ENCODE data around the gene KCNMA1.

KCNMA1 gene

DNA sequence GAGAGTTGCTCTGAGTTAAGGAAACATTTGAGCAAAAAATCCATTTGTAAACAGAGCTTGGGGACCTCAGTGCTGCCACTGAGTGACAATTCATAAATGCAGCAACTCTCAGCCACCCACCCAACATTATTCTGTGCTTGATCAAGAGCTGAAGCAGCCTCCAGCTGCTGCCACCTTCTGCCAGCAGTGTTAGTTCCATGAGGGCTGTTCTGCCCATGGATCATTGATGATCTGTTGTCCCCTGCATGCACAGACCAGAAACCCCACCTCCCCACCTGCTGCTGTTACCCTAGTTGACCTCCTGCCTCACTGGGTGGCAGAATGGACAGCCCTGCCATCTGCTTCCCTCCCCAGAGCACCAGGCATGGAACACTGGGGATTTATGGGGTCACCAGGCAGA lies 305.4 kb downstream of the KCNMA1 start:
- DNase-seq (ENCODE audit: low read depth) = no peak

DNA sequence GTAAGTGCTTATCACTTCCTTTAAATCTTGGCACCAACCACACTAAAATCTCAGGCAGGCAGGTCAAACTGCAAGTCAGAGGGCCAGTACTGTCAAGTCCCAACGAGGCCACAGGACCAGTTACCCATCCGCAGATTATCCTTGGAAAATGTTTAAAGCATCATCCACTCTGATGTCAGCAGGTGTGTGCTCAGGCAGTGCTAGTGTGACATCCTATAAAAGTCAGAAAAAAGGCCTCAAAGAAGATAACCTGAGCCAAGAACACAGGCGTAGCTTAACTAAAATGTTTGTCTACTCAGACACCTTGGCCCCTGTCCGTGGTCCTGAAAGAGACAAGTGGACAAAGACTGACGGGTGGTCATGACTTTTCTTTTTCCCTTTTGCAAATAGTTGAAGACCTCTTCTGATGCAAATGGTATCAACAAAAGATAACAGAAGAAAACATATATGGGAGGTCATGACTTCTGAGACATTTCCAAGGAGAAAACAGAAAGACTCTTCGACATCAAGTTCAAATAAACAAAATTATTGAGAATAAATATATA lies 309.3 kb downstream of the KCNMA1 start:
- DNase-seq (ENCODE audit: low read depth) = peak; percentile 2

DNA sequence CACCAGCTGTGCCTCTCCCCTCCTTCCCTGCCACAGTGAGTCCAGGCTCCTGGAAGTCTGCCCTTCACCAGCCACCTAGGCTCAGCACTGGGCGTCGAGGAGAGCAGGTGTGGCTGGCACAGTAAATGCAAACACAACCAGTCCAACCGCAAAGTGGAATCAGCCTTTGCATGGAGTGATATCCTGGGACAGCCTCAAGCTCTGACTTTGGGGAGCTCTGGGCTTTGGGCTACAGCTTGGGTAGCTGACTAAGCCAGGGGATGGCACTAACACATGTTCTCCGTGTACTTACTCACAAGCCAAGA lies 312.4 kb downstream of the KCNMA1 start:
- DNase-seq (ENCODE audit: low read depth) = no peak

DNA sequence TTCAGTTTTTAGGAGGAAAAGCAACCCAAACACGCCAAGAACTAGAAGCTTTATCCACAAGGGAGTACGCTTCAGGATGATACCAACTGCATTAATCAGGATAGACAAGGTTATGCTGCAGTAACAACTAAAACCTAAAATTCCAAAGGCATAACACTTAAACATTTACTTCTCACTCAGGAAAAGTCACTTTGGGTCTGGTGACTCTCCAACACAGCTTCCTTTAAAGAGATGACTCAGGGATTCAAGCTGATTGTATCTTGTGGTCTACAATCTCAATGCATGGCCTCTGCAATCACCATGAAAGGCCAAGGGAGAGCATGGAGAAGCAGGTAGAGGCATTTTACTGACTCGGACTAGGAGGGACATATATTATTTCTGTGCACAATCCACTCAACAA lies 315.8 kb downstream of the KCNMA1 start:
- no peak for DNase-seq (ENCODE audit: low read depth)

DNA sequence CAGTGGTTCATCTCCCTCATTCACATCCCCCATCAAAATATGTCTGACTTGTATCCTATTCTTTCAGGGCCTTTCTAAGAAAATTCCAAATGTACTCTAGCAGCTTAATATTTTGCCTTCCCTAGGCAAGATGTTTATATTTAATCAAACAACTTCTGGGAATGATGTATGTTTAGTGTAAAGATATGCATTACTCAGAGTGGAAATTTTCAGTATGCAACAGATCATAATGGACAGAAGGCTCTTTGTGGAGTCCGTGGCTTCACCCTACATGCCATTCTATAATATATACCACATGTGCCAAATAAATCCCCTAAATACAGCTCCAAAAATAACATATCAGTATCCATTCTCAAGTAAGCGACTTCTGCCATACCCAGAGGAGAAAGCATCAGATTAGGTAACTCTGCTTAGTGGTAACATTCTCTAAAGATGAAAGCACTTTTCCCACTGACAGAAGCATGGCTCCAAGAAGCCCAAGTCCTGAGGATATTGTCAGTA lies 316.6 kb downstream of the KCNMA1 start:
- no peak for DNase-seq (ENCODE audit: low read depth)

DNA sequence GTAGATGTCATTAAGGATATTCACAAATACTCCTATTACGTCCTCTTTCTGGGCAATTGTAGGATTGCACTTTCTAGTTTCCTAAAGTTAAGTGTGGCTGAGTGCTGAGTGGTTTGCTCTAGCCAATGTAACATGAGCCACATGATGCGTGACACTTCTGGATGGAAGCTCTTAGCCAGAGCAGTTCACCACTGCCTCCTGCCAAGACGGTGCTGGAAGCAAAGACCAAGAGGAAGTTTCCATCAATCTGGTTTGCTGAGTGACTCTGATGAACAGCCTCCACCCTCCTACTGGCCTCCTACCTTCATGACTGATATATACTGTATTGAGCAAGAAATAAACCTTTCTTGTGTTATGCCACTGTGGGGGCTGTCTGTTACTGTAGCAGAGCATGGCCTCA lies 318.1 kb downstream of the KCNMA1 start:
- DNase-seq (ENCODE audit: low read depth) = no peak

DNA sequence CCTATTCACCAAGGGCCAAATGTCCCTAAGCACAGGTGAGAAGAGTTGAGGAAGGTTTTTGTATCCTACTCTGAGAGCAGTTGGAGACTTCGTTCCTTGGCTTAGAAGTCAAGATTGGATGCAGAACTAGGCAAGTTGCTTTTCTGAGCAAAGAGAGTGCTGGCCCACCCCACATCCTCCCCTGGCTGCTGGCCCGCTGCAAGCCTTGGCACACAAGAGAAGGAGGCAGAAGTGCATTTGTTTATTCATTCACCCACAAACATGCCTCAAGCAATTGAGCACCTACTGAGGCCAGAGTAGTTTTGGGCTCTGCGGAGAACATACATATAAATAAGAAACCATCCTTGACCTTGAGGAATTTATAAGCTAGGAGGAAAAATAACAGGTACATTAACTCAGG lies 318.9 kb downstream of the KCNMA1 start:
- DNase-seq (ENCODE audit: low read depth) = no peak

DNA sequence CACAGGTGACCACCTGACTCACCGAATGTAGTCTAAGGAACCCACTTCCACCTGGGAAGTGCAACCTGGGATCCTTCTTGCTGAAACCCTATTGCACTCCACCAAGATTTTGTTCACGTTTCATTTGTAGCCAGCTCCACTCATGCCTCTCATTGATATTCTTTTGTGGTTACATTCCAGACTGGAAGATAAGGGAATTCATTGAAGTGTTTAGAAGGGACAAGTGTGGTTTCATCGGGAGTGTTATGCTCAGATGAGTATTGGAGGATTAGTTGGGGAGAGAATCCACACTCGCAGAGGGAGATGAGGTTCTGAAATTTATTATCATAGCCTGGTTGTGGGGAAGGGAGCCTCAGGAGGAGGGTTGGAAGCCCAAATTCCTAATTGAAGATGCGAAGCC lies 320.4 kb downstream of the KCNMA1 start:
- no peak for DNase-seq (ENCODE audit: low read depth)

DNA sequence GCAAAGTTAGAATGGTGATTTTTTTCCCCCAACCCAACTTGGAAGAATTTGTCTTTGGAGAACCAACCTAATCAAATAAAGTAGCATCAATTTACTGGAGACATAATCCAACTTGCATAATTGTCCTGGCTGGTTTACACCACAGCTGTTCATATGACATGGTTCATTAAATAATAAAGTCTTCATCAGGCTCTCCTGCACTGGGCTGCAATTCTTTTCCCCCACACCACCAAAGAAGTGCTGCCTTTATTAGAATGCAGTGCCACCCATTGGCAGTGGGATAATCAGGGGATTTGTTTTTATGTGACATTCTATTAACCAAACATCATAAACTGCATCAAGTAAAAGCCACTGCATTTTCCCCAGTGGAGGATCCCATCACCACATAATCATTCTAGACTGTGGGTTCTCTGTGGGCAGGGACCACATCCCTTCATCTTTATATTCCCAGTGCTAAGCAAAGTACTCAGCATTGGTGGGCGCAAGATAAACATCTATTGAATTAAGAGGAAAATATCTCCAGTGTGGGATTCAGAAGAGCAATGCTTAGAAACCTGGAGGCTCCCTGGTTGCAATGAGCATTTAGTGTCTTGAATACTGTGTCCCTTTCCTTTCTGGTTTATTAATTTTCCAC lies 322.0 kb downstream of the KCNMA1 start:
- no peak for DNase-seq (ENCODE audit: low read depth)

DNA sequence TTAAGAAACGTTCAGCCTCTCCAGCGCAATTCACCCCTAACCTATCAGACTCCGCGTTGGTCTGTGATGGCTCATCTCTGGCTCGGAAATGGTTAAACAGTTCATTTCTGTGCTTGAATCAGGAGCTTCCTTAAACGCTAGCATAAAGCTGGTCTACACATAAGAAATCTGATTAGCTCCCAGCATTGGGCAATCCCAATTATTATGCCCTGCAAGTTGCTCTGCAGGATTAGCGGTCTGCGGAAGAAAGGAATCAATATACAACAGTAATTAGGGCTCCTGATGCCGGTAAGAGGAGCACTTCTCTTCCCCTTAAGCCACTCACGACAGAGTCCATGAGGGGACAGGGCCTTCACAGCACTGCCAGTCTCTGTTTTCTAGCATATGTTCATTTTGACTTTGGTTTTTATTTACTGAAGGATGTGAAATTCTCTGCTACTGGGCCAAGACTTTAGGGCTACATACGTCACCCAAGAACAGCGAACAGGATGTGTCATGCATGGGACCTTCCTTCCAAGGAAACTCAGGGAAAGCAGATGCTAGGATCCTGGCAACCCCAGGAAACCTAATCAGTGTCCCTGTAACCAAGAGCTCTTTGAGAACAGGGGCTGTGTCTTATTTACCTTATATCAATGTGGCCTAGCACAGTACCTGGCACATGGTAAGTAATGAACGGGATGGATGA lies 324.4 kb downstream of the KCNMA1 start:
- DNase-seq (ENCODE audit: low read depth) = no peak

DNA sequence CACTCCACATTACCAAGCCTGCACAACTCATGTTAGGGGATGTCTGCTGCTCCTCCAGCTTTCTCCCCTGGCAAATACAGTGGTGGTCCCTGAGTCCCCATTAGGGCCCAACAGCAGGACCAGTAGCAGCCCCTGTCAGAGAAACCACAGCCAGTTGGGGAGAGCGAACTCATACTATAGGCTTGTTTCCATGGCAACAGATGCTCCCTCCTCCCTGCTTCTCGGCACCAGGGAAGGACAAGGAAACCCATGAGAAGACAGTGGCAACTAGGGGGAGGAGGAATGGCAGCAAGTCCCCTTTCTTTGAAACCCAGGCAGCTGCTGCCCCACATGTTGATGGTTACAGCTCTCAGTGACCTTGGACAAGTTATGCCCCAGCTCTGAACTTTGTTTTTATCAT lies 326.4 kb downstream of the KCNMA1 start:
- DNase-seq (ENCODE audit: low read depth) = no peak

DNA sequence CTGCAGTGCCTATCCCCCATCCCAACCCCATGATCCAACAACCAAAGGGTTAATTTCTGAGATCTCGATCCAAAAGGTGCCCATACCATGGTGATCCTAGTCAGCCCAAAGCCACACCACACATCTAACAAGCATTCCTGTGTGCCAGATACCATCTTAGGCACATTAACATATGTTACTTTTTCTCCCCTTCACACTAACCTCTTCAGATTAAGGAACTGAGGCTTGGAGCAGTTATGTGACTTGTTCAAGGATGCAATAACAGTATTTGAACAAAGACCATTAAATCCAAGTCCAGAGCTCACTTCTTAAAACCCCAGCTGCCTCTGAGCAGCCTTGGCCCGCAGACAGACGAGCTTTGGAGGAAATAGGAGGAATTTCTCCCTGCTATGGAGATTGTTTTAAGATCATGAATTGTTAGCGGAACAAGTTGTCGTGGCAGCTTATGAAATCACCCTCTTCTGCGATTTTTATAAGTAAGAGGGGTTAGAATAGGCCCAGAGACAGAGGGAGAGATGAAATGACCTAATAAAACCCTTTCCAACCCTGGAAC lies 327.2 kb downstream of the KCNMA1 start:
- DNase-seq (ENCODE audit: low read depth) = no peak

DNA sequence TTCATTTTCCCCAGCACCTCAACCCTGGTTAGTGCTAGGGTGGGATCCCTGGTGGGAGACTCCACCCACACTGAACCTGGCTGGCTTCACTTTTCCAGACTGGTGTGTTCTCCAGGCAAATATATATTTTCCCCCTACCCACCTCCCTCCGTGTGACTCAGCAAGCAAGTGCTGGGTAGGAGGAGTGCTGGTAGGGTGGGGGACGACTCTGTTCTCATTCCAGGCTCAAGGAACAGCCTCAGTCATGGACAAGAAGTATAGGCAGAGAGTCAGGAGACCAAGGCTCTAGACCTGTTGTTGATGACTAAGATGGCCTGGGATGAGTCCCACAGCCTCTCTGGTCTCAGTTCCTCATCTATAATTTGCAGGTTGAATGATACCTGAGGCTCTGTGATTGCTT lies 328.1 kb downstream of the KCNMA1 start:
- DNase-seq (ENCODE audit: low read depth) = no peak

DNA sequence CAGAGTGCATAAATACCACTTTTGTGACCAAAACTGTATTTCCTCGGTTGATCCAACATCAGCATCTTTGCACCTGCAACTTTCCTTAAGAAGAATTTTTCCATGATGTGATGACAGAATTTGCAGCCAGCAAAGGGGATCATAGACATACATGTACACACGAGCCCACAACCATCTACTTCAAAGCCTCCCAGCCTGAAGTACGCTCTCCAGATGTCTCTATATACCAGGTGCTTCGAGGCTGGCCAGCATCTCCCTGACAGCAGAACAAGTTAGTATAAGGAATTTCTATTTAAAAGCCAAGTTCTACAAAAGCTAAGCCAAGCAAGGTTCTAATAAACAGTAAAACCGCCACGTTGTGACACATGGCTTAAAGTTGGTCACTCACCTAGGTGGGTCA lies 328.5 kb downstream of the KCNMA1 start:
- DNase-seq (ENCODE audit: low read depth) = no peak

DNA sequence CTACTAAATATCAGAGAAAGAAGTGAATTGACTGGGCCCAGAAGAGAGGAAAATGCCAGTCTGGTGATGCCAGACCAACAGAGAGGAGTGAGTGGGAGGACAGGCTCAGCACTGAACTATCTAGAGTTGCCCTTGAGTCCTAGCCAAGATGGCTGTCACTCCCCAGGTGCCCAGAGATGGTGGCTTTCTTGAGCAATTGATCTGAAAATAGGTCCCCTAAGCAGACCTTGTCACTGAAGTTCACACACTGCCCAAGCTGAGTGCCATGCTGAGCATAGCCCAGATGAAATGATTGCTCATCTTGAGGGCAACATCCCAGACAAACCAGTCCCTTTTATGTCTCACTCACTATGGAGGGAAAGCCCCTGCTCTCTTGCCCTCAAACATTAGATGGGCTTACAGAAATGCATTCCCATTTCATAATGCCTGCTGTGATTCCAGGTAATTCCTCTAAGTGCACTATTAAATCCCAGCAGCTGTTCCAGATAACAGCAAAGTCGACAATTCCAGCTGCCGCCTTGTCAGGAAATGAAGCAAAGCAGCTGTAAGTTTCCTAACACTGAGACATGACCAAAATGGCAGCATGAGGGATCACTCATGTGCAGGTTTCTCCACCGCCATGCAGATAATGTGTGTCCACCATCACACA lies 329.4 kb downstream of the KCNMA1 start:
- no peak for DNase-seq (ENCODE audit: low read depth)

DNA sequence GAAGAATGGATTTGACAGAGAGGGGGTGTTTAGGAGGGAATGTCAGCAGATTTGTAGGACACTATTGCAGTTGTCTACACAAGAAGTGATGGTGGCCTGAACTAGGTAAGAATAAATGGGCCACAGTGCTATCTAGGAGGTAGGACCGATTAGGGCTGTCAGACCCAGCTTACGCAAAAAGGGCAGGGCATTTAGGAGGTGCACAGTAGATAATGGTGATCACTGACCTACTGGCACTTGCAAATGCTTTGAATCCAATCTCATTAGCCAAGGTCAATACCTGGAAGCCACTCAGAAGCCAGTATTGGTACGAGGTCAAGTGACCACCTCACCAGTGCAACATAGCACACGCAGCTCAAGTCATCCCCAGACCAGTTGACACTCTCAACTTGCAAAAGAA lies 330.9 kb downstream of the KCNMA1 start:
- DNase-seq (ENCODE audit: low read depth) = no peak

DNA sequence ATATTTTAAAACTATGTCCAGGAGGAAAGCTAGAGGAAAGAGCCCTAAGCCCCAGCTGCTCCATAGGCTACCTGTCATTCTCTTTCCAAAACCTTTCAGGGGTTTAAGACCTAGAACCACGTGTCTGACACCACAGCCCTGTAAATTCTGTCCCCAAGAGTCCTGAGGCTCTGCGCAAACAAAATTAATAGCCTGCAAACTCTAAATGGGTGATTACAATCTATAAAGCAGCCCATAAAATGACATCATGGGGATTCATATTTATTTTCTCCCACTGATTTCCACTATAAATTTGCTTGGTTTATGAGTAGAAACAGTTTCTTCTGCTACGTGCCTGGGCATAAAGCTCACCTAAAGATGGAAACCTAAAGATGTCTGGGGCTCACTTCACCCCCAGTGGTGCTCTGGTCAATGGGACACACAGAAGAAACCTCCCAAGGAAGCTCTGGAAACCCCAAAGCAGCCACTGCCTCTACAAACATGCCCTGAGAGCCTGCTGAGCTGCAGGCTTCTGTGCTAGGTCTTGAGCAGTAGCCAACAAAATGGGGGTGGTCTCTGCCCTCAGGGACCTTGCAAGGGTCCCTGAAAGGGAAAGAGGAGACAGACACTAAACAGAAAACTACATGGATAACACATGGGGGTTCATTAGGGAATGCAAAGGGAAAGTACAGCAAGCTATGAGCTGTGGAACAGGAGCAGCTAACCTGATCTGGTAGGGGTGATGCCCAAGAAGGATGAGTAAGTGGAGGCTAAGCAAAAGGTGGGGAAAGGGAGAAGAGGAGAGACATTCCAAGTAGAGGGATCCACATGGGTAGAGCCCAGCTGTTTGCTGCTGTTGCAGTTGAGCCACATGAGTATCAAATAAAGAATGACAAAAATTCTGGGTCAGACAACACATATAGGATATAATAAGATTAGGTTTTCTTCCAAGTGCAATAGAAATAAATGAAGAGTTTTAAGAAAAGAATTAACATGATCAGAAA lies 331.7 kb downstream of the KCNMA1 start:
- DNase-seq (ENCODE audit: low read depth) = no peak

DNA sequence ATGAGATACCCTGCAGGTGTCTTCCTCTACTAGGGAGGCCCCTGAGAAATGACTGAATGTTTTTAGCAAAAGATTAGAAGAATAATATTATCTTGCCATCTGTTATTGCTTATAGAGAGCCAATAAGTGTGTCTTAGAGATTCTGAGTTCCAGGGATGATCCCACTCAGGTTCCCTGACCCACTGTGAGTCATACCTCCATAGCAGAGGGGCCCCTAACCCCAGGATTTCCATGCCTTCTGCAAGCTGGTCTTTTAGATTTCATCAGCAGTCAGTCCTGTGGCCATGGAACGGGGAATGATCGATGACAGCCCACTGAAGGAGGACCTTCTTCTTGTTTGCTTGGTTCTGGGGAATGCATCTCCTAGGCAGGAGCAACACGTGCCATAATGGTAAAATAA lies 333.4 kb downstream of the KCNMA1 start:
- no peak for DNase-seq (ENCODE audit: low read depth)

DNA sequence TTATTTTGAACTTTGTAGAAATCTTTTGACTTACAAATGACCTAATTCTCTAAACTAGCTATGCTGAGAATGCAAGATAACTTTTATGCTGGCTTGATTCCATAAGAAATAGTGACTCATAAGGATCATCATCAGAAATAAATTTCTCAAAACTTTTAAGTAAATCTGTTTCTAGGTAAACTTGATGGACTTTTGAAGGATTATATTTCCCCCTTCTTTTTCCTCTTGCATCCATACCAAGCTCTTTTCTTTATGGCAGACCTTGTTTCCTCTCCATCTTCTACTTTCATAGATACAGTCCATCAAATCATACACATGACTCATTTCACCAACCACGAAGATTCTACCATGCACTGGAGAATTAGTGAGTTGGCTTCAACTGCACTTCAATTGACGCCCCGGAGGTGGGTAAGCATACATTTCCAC lies 336.3 kb downstream of the KCNMA1 start:
- DNase-seq (ENCODE audit: low read depth) = no peak

DNA sequence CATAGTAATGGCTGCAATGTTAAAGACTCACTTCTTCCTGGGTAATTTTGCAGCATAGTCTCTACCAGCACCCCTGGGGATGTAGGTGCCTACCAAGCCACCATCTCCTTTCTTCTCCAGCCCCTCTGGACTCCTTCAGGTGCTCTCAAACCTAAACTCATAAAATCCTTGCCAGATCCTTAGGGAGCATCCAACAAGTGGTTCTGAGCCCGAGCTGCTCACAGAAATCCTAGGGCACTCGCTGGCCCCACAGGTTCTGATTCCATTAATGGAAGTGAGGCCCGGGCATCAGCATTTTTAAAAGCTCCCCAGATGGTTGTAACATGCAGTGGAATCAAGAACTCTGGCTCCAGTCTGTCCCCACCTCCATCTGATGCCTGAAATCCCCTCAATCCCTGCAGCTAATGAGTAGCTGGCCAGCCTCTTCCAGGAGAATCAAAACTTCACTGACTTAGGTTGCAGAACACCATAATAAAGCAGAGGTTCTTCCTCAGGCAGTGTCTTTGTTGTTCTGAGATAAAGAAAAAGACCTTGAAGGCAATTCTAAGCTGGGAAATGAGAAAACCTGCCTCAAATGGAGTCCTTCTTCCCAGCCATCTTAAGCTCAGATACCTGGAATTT lies 336.8 kb downstream of the KCNMA1 start:
- DNase-seq (ENCODE audit: low read depth) = no peak

DNA sequence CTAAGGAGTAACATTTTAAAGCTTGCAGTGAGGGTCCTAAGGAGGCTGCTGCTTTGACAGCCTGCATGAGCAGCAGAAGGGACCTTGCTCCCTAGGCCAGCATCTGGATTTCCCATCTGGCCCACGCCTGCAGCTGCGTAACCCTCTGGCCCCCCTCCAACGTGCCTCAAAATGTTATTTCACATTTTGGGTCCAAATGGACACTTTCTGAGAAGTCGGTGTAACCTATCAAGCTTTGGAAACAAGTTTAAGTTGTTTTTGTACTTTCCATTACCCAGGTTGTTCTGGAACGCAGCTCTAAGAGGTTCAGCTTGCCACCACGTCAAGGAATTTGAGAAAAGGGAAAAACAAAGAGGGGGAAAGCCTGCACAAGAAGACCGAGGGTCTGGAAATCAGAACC lies 338.3 kb downstream of the KCNMA1 start:
- DNase-seq (ENCODE audit: low read depth) = no peak

DNA sequence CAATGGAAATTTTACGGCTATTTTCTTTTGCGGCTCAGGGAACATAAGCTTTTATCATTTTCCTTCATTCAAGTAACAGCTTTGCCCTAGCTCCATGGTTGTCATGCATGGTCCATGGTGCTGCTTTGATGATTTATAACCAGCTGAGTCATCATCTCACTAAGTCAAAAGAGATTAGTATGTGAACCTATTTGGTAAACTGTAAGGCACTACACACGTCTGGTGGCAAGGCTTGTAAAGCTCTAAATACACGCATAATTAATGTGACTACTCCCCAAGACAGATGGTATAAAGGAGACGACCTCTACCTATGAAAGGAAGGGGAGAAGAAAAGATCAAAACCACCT lies 340.2 kb downstream of the KCNMA1 start:
- DNase-seq (ENCODE audit: low read depth) = no peak

All from stimulated activated CD8-positive, alpha-beta memory T cell treated with anti-CD3 and anti-CD28 coated beads, Interleukin-4, amount 100 ng/mL, for 24 hours (primary cell).